DND-41 (cell line): ENCODE measurements around the gene RAMP1.

Experiments
- CTCF ChIP-seq: IDR thresholded peaks from 2 replicates; pipeline ENCODE4 v1.5.1; 2012; ENCODE audit warnings: borderline replicate concordance, low read length, moderate library complexity, mild to moderate bottlenecking; ENCODE audit not compliant: poor library complexity, severe bottlenecking; ENCODE audit errors: extremely low read depth
- EZH2 ChIP-seq: IDR thresholded peaks from 3 replicates; pipeline ENCODE4 v1.6.1; 2012; ENCODE audit warnings: borderline replicate concordance, low read depth, mild to moderate bottlenecking, moderate library complexity, low read length, inconsistent platforms; ENCODE audit not compliant: severe bottlenecking

- TF ChIP-seq CTCF (no peak), EZH2 (no peak)
Measured at GRCh38 chr2:237931205-237931721, 71.8 kb downstream of the RAMP1 start.
